TTC549 (cell line): ENCODE measurements around the gene SCLY.

ENCODE experiments used
- FAIRE-seq: peaks from 2 replicates; lab custom pipeline; 2012; peaks lifted over from hg19 to GRCh38; lab: Jason Lieb, UNC

SCLY gene

GRCh38 chr2:238098901-238099713, 38.3 kb downstream of the SCLY start:
- no peak for FAIRE-seq

GRCh38 chr2:238099714-238100048, 38.9 kb downstream of the SCLY start:
- no peak for FAIRE-seq

- no peak for FAIRE-seq
Measured at GRCh38 chr2:238100049-238100820, 39.4 kb downstream of the SCLY start, which contains the start of gene ESPNL. Gene ESPNL, plus strand, starts transcription at chr2:238100340. Its CDS starts 80 bp downstream, at chr2:238100420.

GRCh38 chr2:238100821-238101771, 40.3 kb downstream of the SCLY start:
- no peak for FAIRE-seq

- no peak for FAIRE-seq
Measured at GRCh38 chr2:238101891-238102841, 41.4 kb downstream of the SCLY start.

GRCh38 chr2:238102865-238103264, 42.1 kb downstream of the SCLY start:
- FAIRE-seq, result no peak

- no peak for FAIRE-seq
Measured at GRCh38 chr2:238103465-238104225, 42.8 kb downstream of the SCLY start.

GRCh38 chr2:238104226-238104690, 43.5 kb downstream of the SCLY start:
- FAIRE-seq, result no peak

- no peak for FAIRE-seq
Measured at GRCh38 chr2:238104691-238105371, 44.0 kb downstream of the SCLY start.

GRCh38 chr2:238105506-238106338, 44.9 kb downstream of the SCLY start:
- FAIRE-seq, result no peak

- FAIRE-seq, result no peak
Measured at GRCh38 chr2:238106339-238106697, 45.5 kb downstream of the SCLY start.

GRCh38 chr2:238106698-238107524, 46.1 kb downstream of the SCLY start:
- no peak for FAIRE-seq

- no peak for FAIRE-seq
Measured at GRCh38 chr2:238107525-238108422, 47.0 kb downstream of the SCLY start.

GRCh38 chr2:238108423-238109183, 47.8 kb downstream of the SCLY start:
- FAIRE-seq, result no peak

GRCh38 chr2:238113611-238114010, 52.8 kb downstream of the SCLY start:
- no peak for FAIRE-seq

GRCh38 chr2:238114331-238114841, 53.6 kb downstream of the SCLY start:
- no peak for FAIRE-seq
